Prostate gland (tissue), 2 donors: ENCODE measurements around the gene HENMT1. TPM values are rescaled to one million over a fixed set of nuclear protein-coding genes. Genes with fewer than 3 reads are reported as not detected.

Source experiments
- DNase-seq: peaks from one replicate; pipeline ENCODE4 v3.0.0-alpha.2; 2019; ENCODE audit warnings: low spot score
- H3K27ac ChIP-seq, 2 donors: fragments of 200-600 bp; sonication (generic); 2 replicates each; pipeline ENCODE4 v1.5.1; 2017 to 2019
- H3K27me3 ChIP-seq: fragments of 200-600 bp; sonication (generic); replicated peaks from 2 replicates; pipeline ENCODE4 v1.5.1; 2019; ENCODE audit not compliant: insufficient read depth
- H3K36me3 ChIP-seq, 2 donors: fragments of 200-600 bp; sonication (generic); 1 replicate in 1 of 2; 2 replicates in 1 of 2; pipeline versions ENCODE4 v1.5.1 to v1.8.1; 2017 to 2019
- H3K4me1 ChIP-seq: fragments of 200-600 bp; sonication (generic); replicated peaks from 2 replicates; pipeline ENCODE4 v1.5.1; 2019
- H3K4me3 ChIP-seq, 2 donors: fragments of 200-600 bp; sonication (generic); 2 replicates each; pipeline ENCODE4 v1.5.1; 2017 to 2019
- H3K9me3 ChIP-seq: fragments of 200-600 bp; sonication (generic); 2 replicates; pipeline ENCODE4 v1.5.1; 2017
- CTCF ChIP-seq, 4 experiments: fragments of 200-600 bp in 2 of 4; fragments of 450-650 bp in 2 of 4; sonication (generic) in 2 of 4; IDR thresholded peaks; 1 replicate in 3 of 4; 2 replicates in 1 of 4; pipeline ENCODE4 v1.5.1; 2016 to 2019; ENCODE audit warnings: antibody characterized with exemption in 4 of 4, mild to moderate bottlenecking in 2 of 4, moderate library complexity in 2 of 4
- POLR2A ChIP-seq: fragments of 450-650 bp; IDR thresholded peaks from one replicate; pipeline ENCODE4 v1.6.1; 2016; ENCODE audit warnings: antibody characterized with exemption, mild to moderate bottlenecking
- POLR2AphosphoS5 ChIP-seq: sonication (generic); formaldehyde crosslinking; IDR thresholded peaks from one replicate; pipeline ENCODE4 v1.6.1; 2017; ENCODE audit warnings: antibody characterized with exemption
- WGBS: methylation state at CpG from one replicate; pipeline ENCODE4 v1.1.5; 2018; 5-methylcytosine and 5-hydroxymethylcytosine counted together
- intact Hi-C: fragments of 100-400 bp; cut with DNase I; formaldehyde crosslinking; loops from one replicate; pipeline ENCODE4 v1.14.2; 2022
- total RNA-seq, 2 donors: library from RNA; depleted of rRNA; stranded (reverse); fragments of >200 nt; gene quantifications; one replicate each; pipeline ENCODE4 v1.1.0, GENCODE V29; 2016

HENMT1 gene
- total RNA-seq, 2 donors from 2014 or later: 2.5 to 22.1 TPM

DNA sequence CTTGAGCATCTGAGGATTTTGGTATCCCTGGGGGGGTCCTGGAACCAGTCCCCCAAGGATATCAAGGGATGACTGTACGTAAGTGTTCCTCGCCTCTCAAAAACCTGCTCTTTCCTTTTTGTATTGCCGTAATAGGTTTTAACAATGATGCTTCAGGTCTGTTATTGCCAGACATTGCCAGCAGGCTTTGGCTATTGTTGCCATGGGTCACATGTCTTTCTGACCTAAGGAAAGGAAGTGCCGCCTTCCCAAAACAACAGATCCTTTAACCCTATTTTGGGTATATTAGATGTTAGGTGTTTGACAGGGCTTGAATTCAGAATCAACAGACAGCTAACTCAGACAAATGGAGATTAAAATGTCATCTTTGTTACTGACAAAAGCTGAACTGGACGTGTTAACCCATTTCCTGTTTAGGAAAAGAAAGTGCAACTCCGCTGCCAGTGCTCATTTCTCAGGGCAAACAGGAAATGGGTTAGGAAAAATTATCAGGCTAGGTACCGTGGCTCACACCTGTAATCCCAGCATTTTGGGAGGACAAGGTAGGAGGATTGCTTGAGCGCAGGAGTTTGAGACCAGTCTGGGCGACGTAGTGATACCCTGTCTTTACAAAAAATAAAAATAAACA is 18.8 kb upstream of the HENMT1 start:
- WGBS: 75% methylated on average over 10 of the region's 10 CpGs
- Histone ChIP-seq H3K36me3 (no peaks in the 10 kb centered on the region), H3K4me3 (no peak overlapping the region), H3K9me3 (no peaks in the 10 kb centered on the region), H3K4me1 (no peaks in the 10 kb centered on the region), H3K27me3 (no peaks in the 10 kb centered on the region), H3K27ac (no peak overlapping the region)
- intact Hi-C loops: no loop called here
- no peak for TF ChIP-seq CTCF (IDR thresholded peaks at IDR 0.05)
- no peak for TF ChIP-seq POLR2A
- no peak for DNase-seq

DNA sequence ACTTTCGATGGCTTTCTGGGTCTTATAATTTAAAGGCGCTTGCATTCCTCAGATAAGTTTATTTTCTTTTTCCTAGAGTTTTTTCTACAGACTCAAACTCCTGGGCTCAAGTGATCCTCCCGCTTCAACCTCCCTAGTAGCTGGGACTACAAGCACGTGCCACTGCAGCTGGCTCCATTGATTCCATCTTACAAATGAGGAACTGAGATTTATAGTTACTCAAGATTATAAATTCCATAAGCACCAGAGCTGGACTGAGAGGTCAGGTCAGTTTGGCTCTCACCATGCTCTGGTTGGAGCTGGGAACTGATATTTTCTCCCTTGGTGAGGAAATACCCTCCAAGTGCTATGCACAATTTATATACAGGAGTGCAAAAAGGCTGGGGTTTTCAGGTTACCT is 17.8 kb upstream of the HENMT1 start:
- TF ChIP-seq POLR2AphosphoS5 (no peak), CTCF (IDR thresholded peaks at IDR 0.05) (no peak), POLR2A (no peak)
- intact Hi-C loops: no loop called here
- Histone ChIP-seq H3K27me3 (no peaks in the 10 kb centered on the region), H3K27ac (no peak overlapping the region), H3K4me3 (no peak overlapping the region), H3K4me1 (no peaks in the 10 kb centered on the region), H3K36me3 (no peaks in the 10 kb centered on the region), H3K9me3 (no peaks in the 10 kb centered on the region)
- 75% methylated on average over 4 of the region's 4 CpGs for WGBS
- no peak for DNase-seq

GRCh38 chr1:108671143-108671542 is 10.2 kb upstream of the HENMT1 start:
- intact Hi-C loops: no loop called here
- 93% methylated on average over 2 of the region's 2 CpGs for WGBS

DNA sequence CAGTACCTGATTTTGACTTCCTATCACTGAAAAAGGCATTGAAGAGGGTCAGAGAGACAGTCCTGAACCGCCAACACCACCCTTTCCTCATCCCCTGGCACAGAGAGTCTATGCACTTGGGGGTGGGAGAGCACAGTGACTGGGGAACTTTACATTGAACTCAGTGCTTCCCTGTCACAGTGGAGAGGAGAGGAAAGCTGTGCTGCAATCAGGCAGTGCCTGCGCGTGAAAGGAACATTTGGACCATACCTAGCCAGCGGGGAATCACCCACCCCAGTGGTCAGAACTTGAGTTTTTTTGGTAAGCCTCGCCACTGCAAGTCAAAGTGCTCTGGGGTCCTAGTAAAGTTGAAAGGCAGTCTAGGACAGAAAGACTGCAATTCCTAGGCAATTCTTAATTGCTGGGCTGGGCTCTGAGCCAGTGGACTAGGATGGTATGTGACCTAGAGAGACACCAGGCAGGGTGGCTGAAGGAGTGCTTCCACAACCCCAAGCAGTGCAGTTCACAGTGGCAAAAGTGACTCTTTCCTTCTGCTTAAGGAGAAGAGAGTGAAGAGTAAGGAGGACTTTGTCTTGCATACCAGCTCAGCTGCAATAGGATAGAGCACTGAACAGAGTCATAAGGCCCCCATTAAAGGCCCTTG is 9.4 kb upstream of the HENMT1 start:
- no peaks in the 10 kb centered on the region for H3K36me3 ChIP-seq
- 92% methylated on average over 5 of the region's 5 CpGs for WGBS
- DNase-seq: no peak
- TF ChIP-seq CTCF (IDR thresholded peaks at IDR 0.05) (no peak), POLR2AphosphoS5 (no peak), POLR2A (no peak)
- no peaks in the 10 kb centered on the region for H3K4me1 ChIP-seq
- no peaks in the 10 kb centered on the region for H3K27me3 ChIP-seq
- no peak overlapping the region for H3K27ac ChIP-seq
- no peak overlapping the region for H3K4me3 ChIP-seq
- intact Hi-C loops: no loop called here
- H3K9me3 ChIP-seq: no peaks in the 10 kb centered on the region

More at GRCh38 chr1:108671143-108671542, 10.2 kb upstream of the HENMT1 start:
- no peak for DNase-seq
- Histone ChIP-seq H3K27ac (no peak overlapping the region), H3K27me3 (no peaks in the 10 kb centered on the region), H3K4me1 (no peaks in the 10 kb centered on the region), H3K9me3 (no peaks in the 10 kb centered on the region), H3K36me3 (no peaks in the 10 kb centered on the region), H3K4me3 (no peak overlapping the region)
- TF ChIP-seq POLR2A (no peak), POLR2AphosphoS5 (no peak)

DNA sequence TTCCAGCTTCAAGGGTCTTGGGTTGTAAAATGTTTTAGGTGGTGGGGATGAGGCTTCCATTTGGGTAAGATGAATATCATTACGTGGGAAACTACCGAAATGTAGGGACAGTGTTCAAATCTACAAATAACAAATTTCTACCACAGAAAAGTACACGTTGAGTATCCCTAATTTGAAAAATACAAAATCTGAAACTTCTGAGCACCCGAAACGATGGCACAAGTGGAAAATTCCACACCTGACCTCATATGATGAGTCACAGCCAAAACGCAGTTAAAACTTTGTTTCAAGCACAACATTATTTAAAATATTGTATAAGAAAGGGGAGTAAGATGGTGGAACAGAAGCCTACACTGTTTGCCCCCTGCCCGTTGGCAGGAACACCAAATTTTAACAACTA is 8.8 kb upstream of the HENMT1 start:
- DNase-seq: no peak
- H3K36me3 ChIP-seq: no peaks in the 10 kb centered on the region
- intact Hi-C loops: no loop called here
- H3K27me3 ChIP-seq: no peaks in the 10 kb centered on the region
- no peak overlapping the region for H3K27ac ChIP-seq
- TF ChIP-seq POLR2A (no peak), CTCF (IDR thresholded peaks at IDR 0.05) (no peak), POLR2AphosphoS5 (no peak)
- WGBS: 74% methylated on average over 7 of the region's 7 CpGs
- no peaks in the 10 kb centered on the region for H3K9me3 ChIP-seq
- no peak overlapping the region for H3K4me3 ChIP-seq
- no peaks in the 10 kb centered on the region for H3K4me1 ChIP-seq
